H7 (cell line): ENCODE measurements around the gene IGF1R. TPM values are rescaled to one million over a fixed set of nuclear protein-coding genes. Genes with fewer than 3 reads are reported as not detected.
A peak's percentile ranks its signal among the peaks of the same experiment; 100 is the strongest.

Source experiments
- DNase-seq: peaks from one replicate; pipeline ENCODE4 v3.0.0; 2012
- H3K27me3 ChIP-seq: 2 replicates; pipeline ENCODE4 v1.6.0; 2011; ENCODE audit warnings: mild to moderate bottlenecking, low read length; ENCODE audit not compliant: control insufficient read depth, insufficient read depth
- H3K36me3 ChIP-seq: replicated peaks from 2 replicates; pipeline ENCODE4 v1.5.1; 2011; ENCODE audit warnings: low read length; ENCODE audit not compliant: control insufficient read depth, insufficient read depth
- H3K4me3 ChIP-seq: 2 replicates; pipeline ENCODE4 v1.5.1; 2011; ENCODE audit warnings: low read depth, mild to moderate bottlenecking, control low read depth, low read length, moderate library complexity; ENCODE audit not compliant: insufficient read depth
- total RNA-seq: library from RNA; depleted of rRNA; stranded (reverse); fragments of >200 nt; shearing (Covaris generic); gene quantifications from 2 replicates; pipeline ENCODE4 v1.2.3, GENCODE V29; 2014

Gene IGF1R
- total RNA-seq, 1 experiment from 2014 or later: 33.0 TPM

- Histone ChIP-seq H3K36me3 (no peaks in the 10 kb centered on the region), H3K4me3 (no peak overlapping the region), H3K27me3 (no peaks in the 10 kb centered on the region)
- no peak for DNase-seq
Observed at GRCh38 chr15:98778960-98779359, 130.6 kb downstream of the IGF1R start.

GRCh38 chr15:98779463-98780071 lies 131.2 kb downstream of the IGF1R start:
- H3K27me3 ChIP-seq: no peaks in the 10 kb centered on the region
- H3K4me3 ChIP-seq: no peak overlapping the region
- peak; percentile 79 for DNase-seq
- no peaks in the 10 kb centered on the region for H3K36me3 ChIP-seq

GRCh38 chr15:98781838-98782237 lies 133.5 kb downstream of the IGF1R start:
- no peak overlapping the region for H3K4me3 ChIP-seq
- no peak for DNase-seq
- H3K27me3 ChIP-seq: no peaks in the 10 kb centered on the region
- H3K36me3 ChIP-seq: no peaks in the 10 kb centered on the region

- H3K4me3 ChIP-seq: no peak overlapping the region
- H3K27me3 ChIP-seq: no peaks in the 10 kb centered on the region
- H3K36me3 ChIP-seq: no peaks in the 10 kb centered on the region
- DNase-seq: no peak
Observed at GRCh38 chr15:98782801-98783200, 134.5 kb downstream of the IGF1R start.

- no peak for DNase-seq
- H3K27me3 ChIP-seq: no peaks in the 10 kb centered on the region
Observed at GRCh38 chr15:98785431-98785806, 137.1 kb downstream of the IGF1R start.

GRCh38 chr15:98785807-98786621 lies 137.7 kb downstream of the IGF1R start:
- Histone ChIP-seq H3K36me3 (no peaks in the 10 kb centered on the region), H3K4me3 (no peak overlapping the region), H3K27me3 (no peaks in the 10 kb centered on the region)
- no peak for DNase-seq

More at GRCh38 chr15:98785431-98785806, 137.1 kb downstream of the IGF1R start:
- no peaks in the 10 kb centered on the region for H3K36me3 ChIP-seq
- no peak overlapping the region for H3K4me3 ChIP-seq

- Histone ChIP-seq H3K4me3 (no peak overlapping the region), H3K27me3 (no peaks in the 10 kb centered on the region), H3K36me3 (no peaks in the 10 kb centered on the region)
- no peak for DNase-seq
Observed at GRCh38 chr15:98786717-98787116, 138.4 kb downstream of the IGF1R start.

GRCh38 chr15:98787194-98787593 lies 138.9 kb downstream of the IGF1R start:
- DNase-seq: no peak
- Histone ChIP-seq H3K27me3 (no peaks in the 10 kb centered on the region), H3K4me3 (no peak overlapping the region), H3K36me3 (no peaks in the 10 kb centered on the region)

GRCh38 chr15:98787936-98788757 lies 139.8 kb downstream of the IGF1R start:
- no peaks in the 10 kb centered on the region for H3K36me3 ChIP-seq
- H3K4me3 ChIP-seq: no peak overlapping the region
- DNase-seq: no peak
- no peaks in the 10 kb centered on the region for H3K27me3 ChIP-seq

GRCh38 chr15:98789020-98789419 lies 140.7 kb downstream of the IGF1R start:
- DNase-seq: no peak
- no peaks in the 10 kb centered on the region for H3K36me3 ChIP-seq

GRCh38 chr15:98790270-98790669 lies 141.9 kb downstream of the IGF1R start:
- no peak for DNase-seq
- Histone ChIP-seq H3K4me3 (no peak overlapping the region), H3K27me3 (no peaks in the 10 kb centered on the region), H3K36me3 (no peaks in the 10 kb centered on the region)

More at GRCh38 chr15:98789020-98789419, 140.7 kb downstream of the IGF1R start:
- Histone ChIP-seq H3K27me3 (no peaks in the 10 kb centered on the region), H3K4me3 (no peak overlapping the region)

- H3K4me3 ChIP-seq: no peak overlapping the region
- H3K27me3 ChIP-seq: no peaks in the 10 kb centered on the region
- DNase-seq: no peak
- H3K36me3 ChIP-seq: no peaks in the 10 kb centered on the region
Observed at GRCh38 chr15:98791046-98791701, 142.8 kb downstream of the IGF1R start.

- Histone ChIP-seq H3K27me3 (no peaks in the 10 kb centered on the region), H3K36me3 (no peaks in the 10 kb centered on the region), H3K4me3 (no peak overlapping the region)
- DNase-seq: no peak
Observed at GRCh38 chr15:98792117-98792516, 143.8 kb downstream of the IGF1R start.

GRCh38 chr15:98794211-98794610 lies 145.9 kb downstream of the IGF1R start:
- H3K36me3 ChIP-seq: no peaks in the 10 kb centered on the region
- H3K27me3 ChIP-seq: no peaks in the 10 kb centered on the region
- DNase-seq: no peak
- no peak overlapping the region for H3K4me3 ChIP-seq
